Mesenteric fat pad (tissue), 1 donor: ENCODE results near the gene EPHA6. TPM values are rescaled to one million over a fixed set of nuclear protein-coding genes. Genes with fewer than 3 reads are reported as not detected.

ENCODE experiments used
- DNase-seq: peaks from one replicate; pipeline ENCODE4 v3.0.0-alpha.2; 2020; ENCODE audit warnings: low spot score
- total RNA-seq: library from RNA; stranded (reverse); fragmentation: NEBNext Ultra II Directional; extraction: Animal tissue kit (Norgen Biotek cat#: 25700); gene quantifications from one replicate; pipeline ENCODE4 v1.2.1, GENCODE V29; 2021
- donor health status: DM: yes; HTN: yes; CAD: no.

Gene EPHA6
- total RNA-seq, 1 donor from 2014 or later: 0.26 TPM

DNA sequence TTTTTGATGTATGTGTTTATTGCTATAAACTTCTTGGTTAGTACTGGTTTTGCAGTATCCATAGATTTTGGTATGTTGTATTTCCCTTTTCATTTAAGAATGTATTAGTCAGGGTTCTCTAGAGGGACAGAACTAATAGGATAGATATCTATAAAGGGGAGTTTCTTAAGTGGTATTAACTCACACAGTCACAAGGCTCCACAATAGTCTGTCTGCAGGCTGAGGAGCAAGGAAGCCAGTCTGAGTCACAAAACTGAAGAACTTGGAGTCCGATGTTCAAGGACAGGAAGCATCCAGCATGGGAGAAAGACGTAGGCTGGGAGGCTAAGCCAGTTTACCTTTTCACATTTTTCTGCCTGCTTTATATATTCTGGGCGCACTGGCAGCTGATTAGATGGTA is 958.5 kb downstream of the EPHA6 start:
- DNase-seq: no peak

DNA sequence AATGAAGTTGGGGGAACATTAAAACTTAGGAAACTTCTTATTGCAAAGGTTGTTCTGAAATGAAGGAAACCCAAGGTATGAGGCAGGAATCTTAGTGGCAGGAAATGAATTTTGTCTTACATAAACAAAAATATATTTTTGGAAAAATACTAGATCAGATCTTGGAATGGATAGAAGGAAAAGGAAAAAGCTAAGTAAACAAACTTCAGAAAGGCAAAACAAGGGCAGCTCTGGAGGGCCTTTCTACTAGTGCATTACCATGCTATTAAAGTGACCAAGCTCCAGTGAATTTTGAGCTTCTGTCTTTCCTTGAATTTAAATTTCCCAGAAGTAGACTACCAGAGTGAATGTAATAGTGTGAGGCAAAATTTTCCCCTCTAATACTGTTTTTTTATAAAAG is 963.8 kb downstream of the EPHA6 start:
- DNase-seq: no peak

DNA sequence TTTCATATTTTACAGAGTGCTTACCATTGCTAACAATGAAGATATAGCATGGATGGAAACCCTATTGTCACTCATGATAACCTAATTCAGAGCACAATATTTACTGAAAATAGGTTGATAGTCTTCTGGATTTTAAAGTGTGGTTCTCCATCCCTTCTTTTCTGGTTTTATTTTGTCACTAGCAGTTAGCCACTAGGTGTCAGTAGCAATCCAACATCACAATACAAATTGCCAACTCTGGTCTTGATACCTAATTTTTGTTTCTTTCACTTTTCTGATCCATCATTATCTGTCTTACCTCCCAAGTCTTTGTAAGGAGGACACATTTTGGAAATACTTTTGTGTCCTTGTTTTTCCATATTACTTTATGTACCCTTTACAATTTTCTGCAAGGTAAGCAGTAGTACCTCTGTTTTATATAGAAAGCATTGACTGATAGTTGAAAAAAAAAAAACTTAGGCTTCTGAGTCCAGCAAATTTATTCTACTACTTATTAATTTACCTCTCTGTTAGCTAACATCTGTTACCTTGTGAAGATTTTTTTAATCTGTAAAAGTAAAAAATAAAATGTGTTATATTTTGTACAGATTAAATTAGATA is 979.1 kb downstream of the EPHA6 start:
- no peak for DNase-seq

DNA sequence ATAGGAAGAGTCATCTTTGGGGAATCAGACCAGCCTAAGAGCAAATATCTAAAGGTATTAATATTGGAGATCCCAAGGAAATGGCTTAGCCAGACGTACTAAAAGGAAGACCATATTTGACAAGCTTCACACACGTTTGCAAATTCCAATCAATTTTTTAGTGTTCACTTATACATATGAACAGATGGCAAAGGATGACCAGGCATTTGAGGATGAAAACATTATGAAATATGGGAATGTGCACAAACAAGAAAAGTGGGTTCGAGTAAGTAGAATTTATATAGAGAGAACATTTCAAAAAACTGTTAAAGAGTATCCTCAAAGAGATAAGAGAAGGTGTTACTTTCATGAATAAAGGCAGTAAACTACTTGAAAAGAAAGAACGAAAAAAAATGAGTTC is 981.6 kb downstream of the EPHA6 start:
- DNase-seq: no peak
